K562 (cell line): ENCODE measurements around the gene MN1. TPM values are rescaled to one million over a fixed set of nuclear protein-coding genes. Genes with fewer than 3 reads are reported as not detected.

Experiments
- ATAC-seq: fragments of 200-7000 bp; cut with Tn5 transposase; 3 replicates; pipeline ENCODE4 v1.9.1; 2020; ENCODE audit warnings: moderate library complexity
- BruUV-seq: library from RNA; stranded (reverse); fragments of 400-500 nt; replicated peaks from 2 replicates; lab custom pipeline; 2021; lab: Mats Ljungman, UMichigan
- CTCF ChIA-PET: fragments of 300-600 bp; formaldehyde crosslinking; extraction: SDS; loops from one replicate; lab custom pipeline; 2021; ENCODE audit warnings: low intra/inter-chr PET ratio; lab: Yijun Ruan, JAX
- POLR2A ChIA-PET: fragments of 300-600, 350-650 bp; sonication (Branson Sonifier 250); formaldehyde crosslinking; extraction: SDS; loops from one replicate; lab custom pipeline; 2021; ENCODE audit warnings: antibody characterized with exemption, inconsistent platforms; lab: Yijun Ruan, JAX
- DNase-seq, 4 experiments: peaks; one replicate each; pipeline versions ENCODE4 v3.0.0 to v3.0.0-alpha.2; 2011 to 2018; ENCODE audit warnings: low spot score in 3 of 4, mixed read lengths in 3 of 4; ENCODE audit errors: extremely low read depth in 1 of 4
- FAIRE-seq: peaks from 2 replicates; lab custom pipeline; 2011; peaks lifted over from hg19 to GRCh38; lab: Jason Lieb, UNC
- H2AFZ ChIP-seq: 2 replicates; pipeline ENCODE4 v1.6.0; 2011; ENCODE audit warnings: low read depth, low read length, control low read depth, inconsistent platforms
- H3K27ac ChIP-seq: fragments of 200-600 bp; 3 replicates; pipeline ENCODE4 v1.8.0; 2011; ENCODE audit warnings: low read depth, mild to moderate bottlenecking, control low read depth, inconsistent platforms, low read length, moderate library complexity, mixed read lengths; ENCODE audit errors: extremely low read depth
- H3K27me3 ChIP-seq, 2 experiments: fragments of 300-600 bp in 1 of 2; 2 replicates in 1 of 2; 3 replicates in 1 of 2; pipeline versions ENCODE4 v1.6.0 to v1.8.0; 2011; ENCODE audit warnings: inconsistent platforms in 2 of 2, low read length in 2 of 2, mild to moderate bottlenecking in 1 of 2, mixed read lengths in 1 of 2, moderate library complexity in 1 of 2; ENCODE audit not compliant: control insufficient read depth in 2 of 2, insufficient read depth in 2 of 2
- H3K36me3 ChIP-seq: fragments of 300-600 bp; 3 replicates; pipeline ENCODE4 v1.8.0; 2011; ENCODE audit warnings: mild to moderate bottlenecking, low read length, inconsistent platforms; ENCODE audit not compliant: control insufficient read depth, insufficient read depth
- H3K4me1 ChIP-seq, 2 experiments: fragments of 200-600 bp in 1 of 2; replicated peaks in 1 of 2; 2 replicates in 1 of 2; 3 replicates in 1 of 2; pipeline versions ENCODE4 v1.5.1 to v1.8.0; 2011; ENCODE audit warnings: inconsistent platforms in 2 of 2, low read length in 2 of 2, mild to moderate bottlenecking in 1 of 2, mixed read lengths in 1 of 2, moderate library complexity in 1 of 2; ENCODE audit not compliant: control insufficient read depth in 2 of 2, insufficient read depth in 2 of 2
- H3K4me2 ChIP-seq: 2 replicates; pipeline ENCODE4 v1.6.1; 2011; ENCODE audit warnings: low read length, control low read depth, inconsistent platforms, mixed read lengths; ENCODE audit not compliant: insufficient read depth
- H3K4me3 ChIP-seq: fragments of 200-600 bp; sonication (generic), shearing (Covaris generic); 2 replicates; pipeline ENCODE4 v1.5.1; 2016; ENCODE audit warnings: control low read depth, inconsistent platforms
- H3K79me2 ChIP-seq: fragments of 200-600 bp; 3 replicates; pipeline ENCODE4 v1.8.0; 2011; ENCODE audit warnings: low read length, inconsistent platforms; ENCODE audit not compliant: control insufficient read depth, insufficient read depth
- H3K9ac ChIP-seq, 2 experiments: 2 replicates each; pipeline versions ENCODE4 v1.6.0 to v1.6.1; 2011; ENCODE audit warnings: low read depth in 2 of 2, low read length in 2 of 2, control low read depth in 1 of 2, inconsistent platforms in 1 of 2, mild to moderate bottlenecking in 1 of 2, mixed read lengths in 1 of 2; ENCODE audit not compliant: insufficient read depth in 1 of 2
- H3K9me1 ChIP-seq: one replicate; pipeline ENCODE4 v1.6.0; 2011; ENCODE audit warnings: inconsistent platforms, mild to moderate bottlenecking, low read length, moderate library complexity; ENCODE audit not compliant: control insufficient read depth, insufficient read depth
- H3K9me3 ChIP-seq: replicated peaks from 2 replicates; pipeline ENCODE4 v1.5.1; 2011; ENCODE audit warnings: low read depth, low read length, inconsistent platforms; ENCODE audit not compliant: control insufficient read depth, insufficient read depth
- H4K20me1 ChIP-seq: replicated peaks from 2 replicates; pipeline ENCODE4 v1.6.1; 2011; ENCODE audit warnings: low read length, inconsistent platforms, mixed read lengths; ENCODE audit not compliant: control insufficient read depth, insufficient read depth
- HSF4 ChIP-seq: fragments of 250-450 bp; sonication (Bioruptor Pico); IDR thresholded peaks from 2 replicates; pipeline ENCODE4 v2.1.2; 2022; ENCODE audit warnings: mild to moderate bottlenecking, moderate library complexity, borderline replicate concordance
- THAP12 ChIP-seq: fragments of 250-450 bp; sonication (Bioruptor Pico); IDR thresholded peaks from 2 replicates; pipeline ENCODE4 v1.9.0; 2021; ENCODE audit warnings: mild to moderate bottlenecking, inconsistent platforms
- ZNF232 ChIP-seq: sonication (generic); formaldehyde crosslinking; IDR thresholded peaks from 2 replicates; pipeline ENCODE4 v1.8.0; 2022; ENCODE audit warnings: mild to moderate bottlenecking, missing genetic modification reagents
- WGBS: fragments of 100-300 bp; shearing (Covaris generic); methylation state at CpG from one replicate; pipeline ENCODE4 v1.1.6; 2016; ENCODE audit warnings: low coverage, mixed read lengths; ENCODE audit not compliant: insufficient coverage; ENCODE audit errors: missing lambda C conversion rate; 5-methylcytosine and 5-hydroxymethylcytosine counted together
- in situ Hi-C: fragments of 300-500 bp; cut with MboI; formaldehyde crosslinking; loops from 4 replicates; pipeline ENCODE4 v1.15.0; 2018; ENCODE audit warnings: inconsistent platforms, mixed read lengths
- intact Hi-C: fragments of 100-400 bp; cut with micrococcal nuclease; formaldehyde crosslinking; loops from 2 replicates; pipeline ENCODE4 v1.14.2; 2022
- polyA plus RNA-seq, 8 experiments: library from polyadenylated mRNA; depleted of rRNA in 4 of 8; stranded (reverse) in 5 of 8; unstranded in 3 of 8; fragments of >200 nt; fragmentation: Nextera tagmentation in 2 of 8; fragmentation: Illumina TruSeq in 1 of 8; extraction: Ambion mirVana in 2 of 8; extraction: Trizol in 1 of 8; gene quantifications; 2 replicates each; pipeline versions ENCODE4 v1.2.1 to v1.2.3, GENCODE V29; 2011 to 2014; ENCODE audit warnings: inconsistent platforms in 1 of 8, missing spikeins in 1 of 8
- total RNA-seq, 7 experiments: library from RNA; depleted of rRNA in 6 of 7; stranded (reverse); fragments of >200 nt in 6 of 7; fragmentation: Illumina TruSeq in 2 of 7; extraction: Trizol in 2 of 7; gene quantifications; 2 replicates each; pipeline versions ENCODE4 v1.2.1 to v1.2.3, GENCODE V29; 2011 to 2021; ENCODE audit warnings: low replicate concordance in 1 of 7

Gene MN1
- total and polyA plus RNA-seq, 9 of the 15 experiments (the other 6 are each of a cell fraction or from before 2014, with no cell fraction given) = under 0.01 to 0.05 (median 0.03) TPM; not detected in 5

DNA sequence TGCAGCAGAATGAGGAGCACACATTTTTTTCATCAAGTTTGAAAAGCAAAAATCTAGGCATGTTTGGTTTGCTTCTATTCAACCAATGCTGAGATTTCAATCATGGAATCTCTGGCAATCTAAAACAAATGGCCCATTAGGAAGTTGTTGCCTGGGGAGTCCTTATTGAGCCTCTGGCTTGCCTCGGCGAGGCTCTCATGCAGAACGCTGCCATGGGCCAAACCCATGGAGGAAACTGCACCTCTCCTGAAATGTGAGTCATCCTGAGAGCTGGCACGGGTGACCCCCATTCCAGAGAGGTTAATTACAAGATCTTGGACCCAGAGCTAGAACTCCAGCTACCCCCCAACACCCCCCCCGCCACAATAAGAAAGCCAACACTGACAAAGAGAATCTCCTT lies 80.7 kb downstream of the MN1 start:
- Histone ChIP-seq H3K27me3 (no peaks in the 10 kb centered on the region), H3K4me3 (no peak overlapping the region), H3K79me2 (no peaks in the 10 kb centered on the region), H3K4me1 (peaks cover 25 to 26% of the 10 kb centered on the region in 2 experiments; a peak in 4 of 5 replicates), H3K27ac (no peak overlapping the region), H2AFZ (no peak overlapping the region), H3K9ac (no peak overlapping the region), H3K36me3 (no peaks in the 10 kb centered on the region), H3K9me3 (no peaks in the 10 kb centered on the region), H3K9me1 (no peaks in the 10 kb centered on the region), H4K20me1 (no peaks in the 10 kb centered on the region), H3K4me2 (no peak overlapping the region)
- POLR2A ChIA-PET = no interaction called here
- TF ChIP-seq THAP12 (no peak), ZNF232 (CRISPR knock-in tag) (no peak), HSF4 (CRISPR knock-in tag) (no peak)
- no peak for ATAC-seq
- CTCF ChIA-PET = no interaction called here
- no TSS peak for BruUV-seq
- intact Hi-C loops = no loop called here
- whole genome bisulfite sequencing = 40% methylated on average over 2 of the region's 5 CpGs
- in situ Hi-C loops = no loop called here
- FAIRE-seq = no peak
- DNase-seq = no peak
